GM21526 (cell line): ENCODE measurements around the gene EFHC1.
A peak's percentile ranks its signal among the peaks of the same experiment; 100 is the strongest.

Experiments used
- ATAC-seq: cut with Tn5 transposase; IDR thresholded peaks from one replicate; pipeline ENCODE4 v1.9.1; 2021; ENCODE audit warnings: moderate library complexity; ENCODE audit not compliant: unreplicated experiment, low FRiP score

Gene EFHC1

GRCh38 chr6:52516269-52516668, 96.1 kb downstream of the EFHC1 start:
- ATAC-seq, result no peak

GRCh38 chr6:52516943-52517342, 96.8 kb downstream of the EFHC1 start:
- no peak for ATAC-seq

DNA sequence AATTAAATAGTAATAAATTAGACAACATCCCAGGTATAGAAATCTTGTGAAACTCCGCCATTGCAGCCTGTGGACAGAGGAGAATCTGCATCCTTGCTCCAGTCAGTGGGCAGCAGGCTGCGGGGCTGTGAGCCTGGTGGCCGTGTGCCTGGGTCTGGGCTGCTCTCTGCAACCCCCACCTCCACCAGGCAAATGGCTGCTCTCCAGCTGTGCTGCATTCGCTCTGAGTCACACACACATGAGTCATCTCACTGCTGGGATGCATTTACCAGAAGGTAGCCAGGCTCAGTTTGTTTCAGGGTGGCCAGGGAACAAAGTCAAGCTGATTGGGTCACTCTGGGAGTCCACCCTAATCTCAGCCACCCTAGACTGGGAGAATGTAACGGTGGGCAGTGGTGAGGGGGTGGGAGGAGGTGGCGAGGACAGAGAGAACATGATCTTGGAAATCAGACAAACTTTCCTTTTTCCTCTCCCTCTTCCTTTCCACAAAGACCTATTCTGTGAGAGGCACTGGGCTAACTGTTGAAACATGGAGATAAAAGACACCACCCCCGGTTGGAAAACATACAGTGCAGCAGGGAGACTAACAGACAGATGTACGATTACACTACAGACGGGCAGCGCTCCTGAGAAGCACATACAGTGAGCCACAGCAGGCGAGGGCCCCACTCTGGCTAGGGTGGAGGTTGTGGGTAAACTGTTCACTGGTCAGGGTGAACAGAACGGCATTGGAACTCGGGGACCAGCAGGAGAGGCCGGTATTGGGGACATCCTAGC, 97.5 kb downstream of the EFHC1 start:
- no peak for ATAC-seq

- ATAC-seq, result no peak
Measured at GRCh38 chr6:52518279-52518945, 98.3 kb downstream of the EFHC1 start.

- no peak for ATAC-seq
Measured at GRCh38 chr6:52519618-52520017, 99.5 kb downstream of the EFHC1 start.

DNA sequence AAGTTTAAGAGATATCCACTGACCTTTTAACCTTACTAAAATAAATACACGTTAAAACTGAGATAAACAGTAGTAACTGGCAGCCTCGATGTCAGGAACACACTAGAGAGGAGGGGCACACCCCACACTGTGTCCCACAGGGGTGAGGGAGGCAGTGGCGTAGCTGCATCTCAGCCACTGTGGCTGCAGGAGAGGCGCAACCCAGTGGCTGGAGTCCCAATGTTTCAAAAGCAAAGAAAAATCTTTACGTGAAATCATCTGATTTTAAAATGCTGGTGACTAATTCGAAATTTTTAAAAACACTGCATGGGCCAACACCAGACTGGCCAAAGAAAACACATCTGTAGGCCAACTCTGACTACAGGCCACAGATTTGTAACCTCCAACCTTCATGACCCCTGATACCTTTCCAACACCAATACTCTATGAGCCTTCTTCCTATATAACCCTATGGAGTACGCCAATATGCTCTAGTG, 102.0 kb downstream of the EFHC1 start:
- ATAC-seq, result no peak

DNA sequence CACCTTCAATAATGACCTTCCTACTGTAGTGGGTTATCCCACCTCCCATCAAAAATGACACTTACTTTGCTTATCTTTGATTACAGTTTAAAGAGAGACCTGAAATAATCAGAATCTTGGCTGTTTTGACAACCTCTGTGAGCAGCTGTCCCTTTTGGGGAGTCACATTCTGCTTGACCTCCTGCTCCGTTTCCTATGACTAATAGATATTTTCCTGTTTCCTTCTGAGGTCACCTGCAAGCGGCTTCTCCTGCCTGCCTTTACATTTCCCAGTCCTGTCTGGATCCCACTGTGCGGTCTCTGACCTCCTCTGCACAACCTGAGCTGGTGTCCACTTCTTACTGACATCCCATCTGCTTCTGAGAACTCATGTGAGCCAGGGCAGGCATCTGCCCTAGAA, 102.5 kb downstream of the EFHC1 start:
- no peak for ATAC-seq

GRCh38 chr6:52523378-52524142, 103.4 kb downstream of the EFHC1 start:
- no peak for ATAC-seq

GRCh38 chr6:52524918-52525317, 104.8 kb downstream of the EFHC1 start:
- ATAC-seq, result no peak

DNA sequence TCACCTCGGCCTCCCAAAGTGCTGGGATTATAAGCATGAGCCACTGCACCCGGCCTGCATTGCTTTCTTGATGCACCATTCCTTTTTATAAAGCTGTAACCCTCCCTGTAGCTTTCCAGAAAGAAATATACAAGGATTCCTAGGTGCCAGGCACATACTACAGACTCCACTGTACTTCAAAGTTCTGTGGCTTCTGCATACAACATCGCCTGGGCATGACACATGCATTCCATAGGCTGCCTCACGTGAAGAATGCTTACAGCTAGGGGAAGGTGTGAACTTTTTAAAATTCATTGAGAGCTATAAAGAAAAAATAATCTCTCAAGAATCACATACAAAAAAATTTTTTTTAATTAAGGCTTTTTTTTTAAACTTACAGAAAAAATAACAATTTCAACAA, 106.5 kb downstream of the EFHC1 start:
- no peak for ATAC-seq

DNA sequence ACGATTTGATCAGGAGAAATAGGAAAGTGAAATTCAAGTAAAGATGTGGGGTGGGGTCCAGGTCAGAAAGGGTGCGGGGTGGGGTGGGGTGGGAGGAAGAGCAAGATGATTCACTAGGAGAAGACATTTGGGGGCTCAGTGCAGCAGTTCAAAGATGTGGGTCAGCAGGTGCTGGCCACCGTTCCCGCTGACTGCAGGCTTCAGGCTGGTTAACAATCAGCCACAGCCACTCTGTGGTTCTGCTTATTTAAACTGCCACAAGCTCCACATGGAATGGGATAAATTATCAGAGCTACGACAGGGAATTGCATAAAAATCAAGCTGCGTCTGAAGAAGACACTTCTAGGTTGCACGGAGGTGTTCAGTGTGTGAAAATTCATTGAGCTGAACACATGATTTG, 107.3 kb downstream of the EFHC1 start:
- no peak for ATAC-seq

DNA sequence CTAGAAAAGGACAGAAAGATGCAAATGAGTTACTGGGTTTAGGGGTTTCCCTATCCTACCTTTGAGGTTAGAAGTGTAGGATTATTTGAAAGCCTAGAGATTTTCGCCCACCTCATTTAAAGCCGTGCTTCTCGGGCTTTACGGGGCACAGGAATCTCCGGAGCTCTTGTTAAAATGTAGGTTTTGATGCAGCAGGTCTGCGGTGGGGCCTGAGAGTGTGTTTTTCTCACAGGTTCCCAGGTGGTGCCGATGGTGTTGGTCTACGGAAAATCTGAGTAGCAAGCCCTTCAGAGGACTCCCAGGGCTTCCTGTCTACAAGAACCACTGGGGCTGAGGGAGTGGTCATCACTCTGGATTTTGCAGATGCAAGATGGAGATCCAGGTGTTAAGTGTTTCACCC, 109.2 kb downstream of the EFHC1 start:
- peak; percentile 50 for ATAC-seq

GRCh38 chr6:52530351-52530750, 110.2 kb downstream of the EFHC1 start:
- no peak for ATAC-seq

- no peak for ATAC-seq
Measured at GRCh38 chr6:52531396-52531795, 111.3 kb downstream of the EFHC1 start.

GRCh38 chr6:52531834-52532233, 111.7 kb downstream of the EFHC1 start:
- ATAC-seq, result no peak

GRCh38 chr6:52532457-52532856, 112.3 kb downstream of the EFHC1 start:
- no peak for ATAC-seq

GRCh38 chr6:52533491-52533890, 113.3 kb downstream of the EFHC1 start:
- ATAC-seq, result no peak

- no peak for ATAC-seq
Measured at GRCh38 chr6:52534363-52534762, 114.2 kb downstream of the EFHC1 start.

DNA sequence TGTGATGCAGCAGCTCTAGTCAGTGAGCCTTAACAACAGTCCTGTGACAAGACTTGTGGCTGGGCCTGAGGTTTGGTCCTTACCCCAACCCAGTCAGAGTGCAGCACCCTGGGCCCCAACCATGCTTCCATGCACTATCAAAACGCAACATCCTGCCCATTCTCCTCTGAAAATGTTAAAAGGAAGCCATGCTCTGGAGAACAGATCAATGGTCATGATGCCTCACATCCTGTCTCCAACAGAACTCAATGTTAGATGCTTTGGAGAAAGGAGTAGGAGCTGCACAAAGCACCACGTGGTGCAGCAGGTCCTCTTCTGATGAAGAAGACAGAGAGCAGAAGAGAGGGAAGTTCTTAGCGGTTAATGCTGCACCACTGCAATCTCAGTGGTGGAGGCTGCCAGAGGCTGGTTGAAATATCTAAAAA, 114.8 kb downstream of the EFHC1 start:
- no peak for ATAC-seq

- ATAC-seq, result peak; percentile 11
Measured at GRCh38 chr6:52535711-52536423, 115.7 kb downstream of the EFHC1 start.
